MM.1S (cell line): ENCODE measurements around the gene GDPD5.

Experiments
- CTCF ChIP-seq: fragments of 300-600 bp; sonication (generic); IDR thresholded peaks from 2 replicates; pipeline ENCODE4 v1.5.1; 2016; ENCODE audit warnings: antibody characterized with exemption, low read length, mixed read lengths
- EZH2 ChIP-seq: fragments of 300-600 bp; sonication (generic); optimal IDR thresholded peaks from 2 replicates; pipeline ENCODE3; 2017; ENCODE audit warnings: low read depth, mild to moderate bottlenecking, antibody characterized with exemption, low read length, mixed read lengths

- TF ChIP-seq CTCF (peak; percentile 97), EZH2 (no peak)
Observed at GRCh38 chr11:75445315-75445953, 80.3 kb downstream of the GDPD5 start.
